ENCODE data around the gene TCFL5.

The TCFL5 gene

DNA sequence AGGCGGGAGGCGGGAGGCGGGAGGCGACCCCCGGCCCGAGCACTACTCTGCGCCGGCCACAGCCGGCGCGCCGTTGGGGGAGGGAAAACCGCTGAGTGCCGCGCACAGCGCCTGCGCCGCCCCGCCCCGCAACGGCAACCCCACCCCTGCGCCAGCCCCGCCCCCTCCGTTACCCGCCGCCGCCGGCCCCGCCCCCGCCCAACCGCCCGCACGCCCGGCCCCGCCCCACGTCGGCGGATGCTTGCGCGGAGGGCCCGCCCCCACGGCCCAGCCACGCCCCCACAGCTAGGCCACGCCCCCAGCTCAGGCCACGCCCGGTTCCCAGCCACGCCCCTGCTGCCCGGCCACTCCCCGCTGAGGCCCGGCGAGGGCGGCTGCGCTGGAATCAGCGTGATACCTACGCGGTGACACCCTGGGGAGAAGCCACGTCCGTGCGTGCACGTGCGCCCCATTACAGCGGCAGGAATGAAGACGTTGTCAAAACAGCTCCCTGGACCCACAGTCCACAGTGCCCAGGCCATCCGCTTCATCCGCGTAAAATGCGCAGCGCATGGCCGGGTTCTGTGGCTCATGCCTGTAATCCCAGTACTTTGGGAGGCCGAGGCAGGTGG, at the start of gene TCFL5:
TSS of gene TCFL5 (minus strand) at position 97 of the 611 bp plus-strand sequence. CDS start 152 bp downstream, outside the sequence.
- no peak for DNase-seq (ENCODE audit: low read depth, low spot score)

DNA sequence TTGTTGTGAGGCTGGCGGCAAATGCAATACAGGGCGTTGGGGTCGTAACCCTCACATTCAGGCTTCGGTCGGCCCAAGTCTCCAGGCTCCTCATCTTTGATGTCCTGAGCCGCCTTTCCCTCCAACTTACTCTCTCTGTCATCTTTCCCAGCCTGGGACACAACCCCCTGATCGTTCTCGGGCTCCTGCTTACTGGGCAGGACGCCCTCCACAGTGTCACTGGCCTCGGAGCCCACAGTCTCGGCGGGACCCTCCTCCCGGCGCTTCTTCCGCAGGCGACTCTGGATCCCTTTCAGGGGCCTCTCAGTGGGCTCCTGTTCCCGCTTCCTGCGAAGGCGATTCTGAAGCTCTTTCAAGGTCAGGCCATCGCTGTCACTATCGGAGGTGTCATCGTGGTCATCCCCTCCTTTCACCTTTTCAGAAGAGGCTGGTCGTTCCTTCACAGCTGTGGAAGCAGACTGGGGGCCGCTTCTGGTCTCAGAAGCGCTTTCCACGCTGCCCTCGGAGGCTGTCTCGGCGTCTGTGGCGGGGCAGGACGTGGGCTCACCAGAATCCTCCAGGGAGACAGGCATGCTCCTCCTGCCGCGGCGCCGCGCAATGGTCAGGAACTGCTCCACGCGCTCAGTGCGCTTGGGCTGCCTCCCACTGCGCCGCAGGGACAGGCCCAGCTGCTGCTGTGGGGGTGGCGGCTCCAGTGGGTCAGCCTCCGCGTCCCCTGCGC, 49.3 kb upstream of the TCFL5 start:
- DNase-seq (ENCODE audit: low read depth, low spot score): no peak

DNA sequence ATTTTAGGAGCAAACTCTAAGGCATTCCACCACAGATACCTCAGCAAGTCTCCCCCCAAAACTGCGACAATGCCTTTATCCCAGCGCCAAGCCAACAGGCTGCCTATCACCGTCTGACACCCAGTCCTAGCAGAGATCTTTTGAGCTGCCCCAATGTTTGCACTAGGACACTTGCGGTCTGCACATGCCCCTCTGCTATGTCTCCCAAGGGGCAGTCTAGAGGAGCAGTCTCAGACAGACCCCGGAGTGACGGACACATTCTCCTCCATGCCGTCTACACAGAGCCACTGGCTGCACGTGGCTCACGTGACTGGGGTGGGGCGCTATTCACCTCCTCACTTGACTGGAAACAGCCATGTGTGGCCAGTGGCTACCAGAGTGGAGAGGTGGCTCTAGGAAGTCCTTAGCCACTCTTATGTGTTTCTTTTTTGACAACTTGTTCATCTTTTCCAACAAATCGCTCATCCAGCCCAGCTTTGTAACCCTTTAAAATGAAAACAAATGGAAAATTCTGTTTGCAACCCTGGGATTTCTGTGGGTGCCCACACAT, 48.7 kb upstream of the TCFL5 start:
- no peak for DNase-seq (ENCODE audit: low read depth, low spot score)

DNA sequence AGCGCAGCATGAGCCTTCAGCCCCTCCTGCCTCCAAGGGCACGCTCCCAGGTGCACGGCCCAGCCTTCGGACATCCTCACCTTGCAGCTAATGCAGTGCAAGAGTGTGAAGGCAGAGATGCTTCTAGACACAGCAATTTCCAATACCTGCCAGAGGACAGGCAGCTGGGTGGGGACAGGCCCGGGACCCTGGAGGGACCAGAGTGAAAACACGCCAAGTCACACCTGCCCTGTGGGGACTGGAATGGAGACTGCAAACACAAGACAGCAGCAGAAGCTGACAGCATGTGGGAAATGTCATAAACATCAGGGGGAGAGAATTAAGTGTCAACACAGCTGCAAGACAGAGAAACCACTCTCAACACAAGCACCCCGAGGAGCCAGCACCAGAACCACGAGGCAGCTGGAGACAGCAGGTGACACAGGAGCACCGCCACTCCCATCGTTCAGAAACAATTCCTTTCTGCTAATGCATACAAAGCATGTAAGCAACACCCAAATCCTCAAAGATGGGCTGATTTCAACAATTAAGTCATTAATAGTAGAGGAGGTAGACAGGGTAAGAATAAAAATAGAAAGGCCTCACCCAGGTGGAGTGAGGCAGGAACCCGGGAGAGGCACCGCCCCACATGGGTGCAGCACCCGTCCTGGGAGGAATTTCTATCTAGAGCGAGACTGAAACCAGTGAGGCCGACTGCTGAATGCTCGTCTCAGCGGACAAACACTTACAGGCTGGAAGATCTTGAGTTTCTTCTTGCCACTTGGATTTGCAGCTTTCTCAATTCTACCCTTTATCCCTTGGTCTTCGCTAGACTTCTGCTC, 47.6 kb upstream of the TCFL5 start:
- DNase-seq (ENCODE audit: low read depth, low spot score): no peak

DNA sequence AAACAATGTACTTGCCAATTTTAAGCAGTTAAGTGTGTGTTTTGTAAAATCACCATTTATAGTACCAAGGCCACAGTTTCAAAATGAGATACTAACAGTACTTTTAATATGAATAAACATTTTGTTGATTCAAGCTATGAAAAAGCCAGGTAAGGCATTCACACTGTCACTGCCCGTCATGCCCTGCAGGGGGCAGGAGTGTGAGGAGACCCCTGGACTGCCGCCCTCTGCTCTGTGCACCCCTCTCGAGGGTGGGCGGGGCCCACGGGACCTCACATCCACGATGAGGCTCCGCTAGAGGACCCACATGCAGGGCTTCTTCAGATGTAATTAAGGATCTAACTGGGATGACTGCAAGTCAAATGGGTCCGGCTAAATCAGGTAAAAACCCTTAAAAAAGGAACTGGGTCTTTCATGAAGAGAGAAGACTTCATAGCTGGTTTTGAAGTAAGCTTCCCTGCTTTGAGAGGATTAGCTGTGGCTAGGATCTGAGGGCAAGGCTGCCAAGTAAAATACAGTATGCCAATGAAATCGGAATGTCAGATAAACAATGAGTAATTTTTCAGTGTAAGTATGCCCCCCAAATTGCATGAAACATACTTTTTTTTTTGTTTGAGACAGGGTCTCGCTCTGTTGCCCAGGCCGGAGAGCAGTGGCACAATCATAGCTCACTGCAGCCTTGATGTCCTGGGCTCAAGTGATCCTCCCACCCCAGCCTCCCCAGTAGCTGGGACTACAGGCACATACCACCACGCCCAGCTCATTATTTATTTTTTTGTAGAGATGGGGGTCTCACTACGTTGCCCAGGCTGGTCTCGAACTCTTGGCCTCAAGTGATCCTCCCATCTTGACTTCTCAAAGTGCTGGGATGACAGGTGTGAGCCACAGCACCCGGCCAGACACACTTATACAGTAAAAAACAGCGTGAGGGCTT, 46.0 kb upstream of the TCFL5 start:
- no peak for DNase-seq (ENCODE audit: low read depth, low spot score)

DNA sequence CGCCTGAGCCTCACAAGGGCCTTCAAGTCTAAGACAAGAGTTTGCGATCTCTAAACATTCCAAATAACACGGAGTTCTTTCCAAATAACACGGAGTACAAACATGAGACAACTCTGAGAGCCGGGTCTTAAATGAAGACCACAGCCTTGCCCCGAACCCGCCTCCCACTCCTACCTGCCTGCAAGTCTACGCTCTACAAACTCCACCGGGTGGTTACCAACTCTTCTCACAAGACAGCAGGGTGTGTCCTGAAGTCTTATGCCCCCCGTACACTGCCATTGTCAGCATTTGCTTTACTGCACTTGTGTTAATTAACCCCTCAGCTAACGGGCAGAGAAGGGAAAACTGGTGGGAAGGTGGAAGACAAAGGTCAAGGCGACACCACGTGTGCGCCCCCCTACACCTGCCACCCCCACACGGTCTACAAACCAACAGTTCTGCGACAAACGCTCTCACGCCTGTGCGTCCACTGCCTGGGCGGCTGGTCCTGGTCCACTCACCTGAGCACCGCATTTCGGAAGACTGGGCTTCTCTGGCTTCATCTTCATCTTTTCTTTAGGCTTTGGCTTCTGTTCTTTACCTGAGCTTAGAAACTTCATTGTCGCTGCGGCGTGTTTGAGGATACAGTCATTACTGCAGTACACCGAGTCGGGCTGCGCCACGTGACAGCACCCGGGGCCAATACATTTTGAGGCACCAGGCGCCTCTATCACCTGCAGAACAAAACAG, 45.2 kb upstream of the TCFL5 start:
- DNase-seq (ENCODE audit: low read depth, low spot score): no peak

DNA sequence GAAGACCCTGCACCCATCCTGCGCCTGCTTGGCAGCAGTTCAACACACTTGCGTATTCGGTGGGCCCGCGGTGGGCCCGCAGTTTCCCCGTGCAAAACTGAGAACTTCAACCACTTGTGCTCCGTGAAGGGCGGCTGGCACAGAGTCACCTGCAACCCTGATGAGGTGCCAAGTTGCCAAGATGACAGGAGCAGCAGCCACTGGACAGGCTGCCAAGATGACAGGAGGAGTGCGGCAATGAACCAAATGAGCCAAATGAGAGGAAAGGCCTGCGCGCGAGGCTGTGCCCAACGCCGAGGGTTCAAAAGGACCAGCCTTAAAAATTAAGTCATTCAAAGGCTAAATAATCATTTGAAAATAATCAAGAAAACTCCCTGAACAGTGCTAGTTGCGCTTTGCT, 44.6 kb upstream of the TCFL5 start:
- DNase-seq (ENCODE audit: low read depth, low spot score): no peak

DNA sequence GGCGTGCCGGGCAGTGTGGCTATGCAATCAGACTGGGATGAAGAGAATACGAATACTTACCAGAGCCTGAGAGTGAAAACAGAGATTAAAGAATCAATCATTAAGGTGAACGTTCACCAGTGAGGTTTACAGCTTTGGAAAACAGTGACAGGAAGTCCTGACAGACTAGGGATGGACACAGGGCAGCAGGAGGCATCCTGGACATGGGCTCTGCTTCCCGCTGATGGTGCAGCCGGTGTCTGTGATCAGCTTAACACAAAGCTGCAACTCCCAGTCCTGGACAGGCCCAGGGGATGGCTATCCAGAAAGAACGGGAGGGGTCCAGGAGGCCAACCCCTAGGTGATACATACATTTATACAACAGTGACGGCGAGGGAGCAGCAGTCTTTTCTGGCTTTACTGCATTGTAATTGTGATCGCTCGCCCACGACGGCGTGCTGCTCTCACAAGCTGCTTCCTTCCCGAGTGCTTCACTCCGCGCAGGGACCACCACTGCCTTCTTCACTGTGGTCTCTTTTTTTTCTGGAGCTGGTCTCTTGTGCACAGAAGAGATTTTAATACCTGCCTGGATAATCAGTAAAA, 44.0 kb upstream of the TCFL5 start:
- DNase-seq (ENCODE audit: low read depth, low spot score): no peak

- DNase-seq (ENCODE audit: low read depth, low spot score): no peak
Measured at GRCh38 chr20:62902926-62903615, 41.4 kb upstream of the TCFL5 start.

GRCh38 chr20:62901891-62902290, 40.3 kb upstream of the TCFL5 start:
- DNase-seq (ENCODE audit: low read depth, low spot score): no peak

DNA sequence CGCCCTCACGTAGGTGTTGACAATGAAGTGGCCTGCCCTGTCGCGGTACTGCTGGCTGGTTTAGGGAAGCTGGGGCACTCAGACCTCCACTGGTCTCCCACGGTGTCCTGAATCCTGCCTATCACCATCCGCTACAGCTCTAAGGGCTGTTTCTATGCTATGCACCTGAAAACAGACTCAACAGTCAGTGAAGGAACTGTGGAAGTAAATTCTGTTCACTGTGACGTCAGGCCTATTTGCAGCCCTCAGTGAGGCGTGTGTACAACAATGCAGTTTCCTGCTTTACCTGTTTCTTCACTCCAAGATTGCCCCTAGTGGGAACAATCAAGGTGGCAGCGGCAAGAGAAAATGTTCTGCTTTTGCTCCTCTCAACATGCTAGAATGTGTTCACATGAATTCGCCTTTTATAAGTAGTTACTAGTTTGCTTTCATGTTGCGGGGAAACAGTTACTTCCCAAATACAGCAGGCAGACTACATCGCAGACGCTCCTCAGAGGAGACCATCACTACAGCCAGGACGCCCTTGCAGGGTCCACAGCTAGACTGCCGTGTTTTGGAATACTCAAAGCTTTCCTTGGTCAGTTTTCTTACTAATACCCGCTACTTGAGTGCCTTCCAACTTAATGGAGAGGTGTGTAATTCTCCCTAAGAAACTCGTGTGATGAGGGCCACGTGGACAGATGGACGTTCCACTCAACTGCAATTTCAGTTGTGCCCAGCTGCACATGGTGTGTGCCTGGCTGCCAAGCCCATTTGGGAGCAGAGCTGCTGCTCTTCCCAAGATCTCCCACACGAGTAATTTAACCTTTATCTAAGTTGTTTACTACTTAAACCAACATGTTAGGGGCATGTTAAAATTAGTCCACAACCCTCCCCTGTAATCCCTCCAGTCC, 39.3 kb upstream of the TCFL5 start:
- no peak for DNase-seq (ENCODE audit: low read depth, low spot score)

GRCh38 chr20:62900052-62900691, 38.5 kb upstream of the TCFL5 start:
- no peak for DNase-seq (ENCODE audit: low read depth, low spot score)

DNA sequence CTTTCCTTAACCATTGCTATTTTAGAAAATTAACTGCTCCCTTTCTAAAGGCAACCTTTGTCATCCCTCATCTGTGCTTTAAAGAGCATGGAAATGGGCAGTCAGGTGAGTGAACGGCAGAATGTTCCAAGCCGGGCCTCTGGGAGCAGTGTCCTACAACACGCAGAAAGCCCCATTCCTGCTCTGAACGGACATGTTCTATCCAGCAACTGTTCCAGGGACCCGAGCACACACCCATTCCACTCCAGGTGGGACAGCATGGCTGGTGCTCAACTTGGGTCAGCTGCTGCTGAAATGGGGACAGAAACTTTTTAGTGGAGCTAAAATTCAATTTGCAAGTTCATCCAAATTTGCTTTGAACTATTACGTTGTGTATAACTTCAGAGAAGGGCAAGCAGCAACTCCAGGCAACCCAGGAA, 38.0 kb upstream of the TCFL5 start:
- DNase-seq (ENCODE audit: low read depth, low spot score): no peak

GRCh38 chr20:62898970-62899632, 37.5 kb upstream of the TCFL5 start:
- DNase-seq (ENCODE audit: low read depth, low spot score): no peak

DNA sequence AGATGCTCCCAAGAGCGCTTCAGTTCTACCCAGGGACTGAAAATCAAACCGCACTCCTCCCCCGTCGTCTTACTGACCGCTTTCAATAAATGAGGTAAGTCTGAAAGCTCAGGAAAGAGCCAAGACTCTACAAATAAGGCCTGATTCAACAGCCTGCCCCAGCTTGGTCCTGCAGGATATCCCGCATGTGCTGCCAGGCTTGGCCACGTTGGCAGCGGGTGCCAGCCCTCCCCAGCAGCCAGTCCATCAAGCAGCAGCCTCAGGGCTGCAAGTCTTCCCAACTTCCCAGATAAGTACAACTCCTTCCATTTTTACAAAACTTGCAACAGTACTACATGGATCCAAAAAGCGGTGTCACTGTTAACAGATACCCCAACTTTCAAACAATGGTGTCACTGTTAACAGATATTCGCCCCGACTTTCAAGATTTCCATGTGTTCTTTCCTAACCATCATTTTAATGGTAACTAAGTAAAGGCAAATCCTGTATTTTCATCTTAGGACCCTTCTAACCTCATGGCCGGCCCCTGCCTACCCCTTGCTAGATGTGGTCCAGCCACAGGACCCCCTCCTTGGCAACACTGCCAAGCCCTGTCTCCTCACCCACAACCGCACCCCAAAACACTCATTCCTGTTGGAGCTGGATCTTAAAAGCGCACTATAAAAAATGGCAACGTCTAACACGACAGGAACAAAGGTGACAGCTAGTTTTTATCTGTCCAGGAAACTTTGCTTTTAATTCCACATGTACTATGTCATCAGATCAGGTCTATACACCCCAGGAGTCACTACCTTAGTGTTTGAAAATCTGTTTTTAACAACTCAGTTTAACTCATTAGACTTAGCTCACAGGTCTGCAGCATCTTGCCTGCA, 36.7 kb upstream of the TCFL5 start:
- no peak for DNase-seq (ENCODE audit: low read depth, low spot score)

DNA sequence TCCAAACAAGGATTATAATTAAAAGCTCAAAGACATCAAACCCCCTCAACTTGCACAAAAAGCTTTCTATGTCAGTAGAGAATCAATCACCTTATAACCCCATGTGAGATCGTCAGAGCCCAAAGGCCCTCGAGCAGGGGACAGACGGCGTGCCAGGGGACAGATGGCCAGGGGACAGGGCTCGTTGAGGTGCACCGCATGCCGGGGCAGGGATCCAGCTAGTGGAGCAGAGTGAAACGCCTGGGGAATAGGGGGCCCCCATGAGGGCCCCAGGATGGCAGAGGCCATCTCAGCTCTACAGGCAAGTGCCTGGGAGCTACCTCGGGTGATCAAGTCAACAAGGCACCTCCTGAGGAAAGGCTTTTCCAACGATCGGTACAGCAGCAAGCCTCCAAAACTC, 36.0 kb upstream of the TCFL5 start:
- DNase-seq (ENCODE audit: low read depth, low spot score): no peak

DNA sequence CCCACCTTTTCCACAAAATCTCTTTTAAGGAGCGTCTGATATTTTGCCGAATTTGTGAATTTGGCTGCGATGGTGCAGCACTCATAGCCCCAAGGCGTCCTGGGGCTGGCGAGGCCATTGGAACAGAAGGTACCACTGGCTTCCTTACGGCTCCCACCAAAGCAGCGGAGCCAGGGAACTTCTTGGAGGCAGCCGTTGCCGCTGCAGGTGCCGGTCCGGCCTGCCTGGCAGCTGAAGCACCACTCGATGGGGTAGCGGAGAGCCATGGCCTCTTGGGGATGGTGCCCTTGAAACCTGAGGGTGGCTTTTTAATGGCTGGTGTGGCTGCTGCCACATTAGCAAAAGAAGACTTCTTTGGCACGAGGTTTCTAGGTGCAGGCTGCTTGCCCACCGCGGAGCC, 34.9 kb upstream of the TCFL5 start:
- DNase-seq (ENCODE audit: low read depth, low spot score): no peak

Measured in iPS DF 19.7 (cell line).